NCI-H2196 (cell line): ENCODE results near the gene MEG3.
"Not testable (repeated sequence)": the region's sequence is repeated elsewhere in the genome, so short reads cannot be mapped to it uniquely, and the experiment has no call there.

Experiments used
- DNase-seq: peaks from one replicate; lab custom pipeline; 2025; ENCODE audit not compliant: unreplicated experiment; lab: John Stamatoyannopoulos, UW

The MEG3 gene

GRCh38 chr14:100788942-100789341 is 37.0 kb upstream of the MEG3 start:
- DNase-seq, result no peak

- DNase-seq, result no peak
These were observed 36.2 kb upstream of the MEG3 start for GRCh38 chr14:100789460-100790417.

- DNase-seq, result no peak
These were observed 35.2 kb upstream of the MEG3 start for GRCh38 chr14:100790502-100791347.

GRCh38 chr14:100791348-100791735 is 34.6 kb upstream of the MEG3 start:
- DNase-seq, result no peak

GRCh38 chr14:100791995-100792394 is 33.9 kb upstream of the MEG3 start:
- DNase-seq, result no peak

GRCh38 chr14:100796946-100797345 is 29.0 kb upstream of the MEG3 start:
- DNase-seq, result no peak

- no peak for DNase-seq
These were observed 25.9 kb upstream of the MEG3 start for GRCh38 chr14:100800041-100800440.

- DNase-seq, result not testable (repeated sequence)
These were observed 24.5 kb upstream of the MEG3 start for GRCh38 chr14:100801433-100801832.

GRCh38 chr14:100802179-100802578 is 23.7 kb upstream of the MEG3 start:
- DNase-seq, result no peak

GRCh38 chr14:100802766-100803165 is 23.2 kb upstream of the MEG3 start:
- no peak for DNase-seq

GRCh38 chr14:100803226-100803625 is 22.7 kb upstream of the MEG3 start:
- no peak for DNase-seq

GRCh38 chr14:100803676-100804075 is 22.2 kb upstream of the MEG3 start:
- DNase-seq, result no peak

GRCh38 chr14:100804138-100804537 is 21.8 kb upstream of the MEG3 start:
- DNase-seq, result no peak

- DNase-seq, result no peak
These were observed 21.2 kb upstream of the MEG3 start for GRCh38 chr14:100804558-100805309.

GRCh38 chr14:100806386-100806785 is 19.5 kb upstream of the MEG3 start:
- DNase-seq, result no peak

GRCh38 chr14:100807496-100807895 is 18.4 kb upstream of the MEG3 start:
- DNase-seq, result no peak

GRCh38 chr14:100807979-100808734 is 17.8 kb upstream of the MEG3 start:
- no peak for DNase-seq

GRCh38 chr14:100810435-100810834 is 15.5 kb upstream of the MEG3 start:
- no peak for DNase-seq

GRCh38 chr14:100810861-100811461 is 15.0 kb upstream of the MEG3 start:
- DNase-seq, result no peak

- DNase-seq, result no peak
These were observed 12.6 kb upstream of the MEG3 start for GRCh38 chr14:100813291-100813690.
